Right cardiac atrium (tissue), 5 donors: ENCODE measurements around the gene PANK2. TPM values are rescaled to one million over a fixed set of nuclear protein-coding genes. Genes with fewer than 3 reads are reported as not detected.
"Not testable (repeated sequence)": the region's sequence is repeated elsewhere in the genome, so short reads cannot be mapped to it uniquely, and the experiment has no call there.

Source experiments
- ATAC-seq, 2 donors: fragments of 200-7000 bp; cut with Tn5 transposase; one replicate each; pipeline versions ENCODE4 v1.8.0 to v1.9.1; 2020; ENCODE audit warnings: moderate library complexity in 2 of 2, mild to moderate bottlenecking in 1 of 2
- DNase-seq, 3 donors: peaks; one replicate each; pipeline ENCODE4 v3.0.0-alpha.2; 2020
- H3K27ac ChIP-seq: one replicate; pipeline ENCODE4 v1.5.1; 2013; ENCODE audit warnings: mild to moderate bottlenecking, low read length, control low read depth, moderate library complexity
- H3K27me3 ChIP-seq: one replicate; pipeline ENCODE4 v1.6.1; 2013; ENCODE audit not compliant: control insufficient read depth, insufficient read depth
- H3K4me1 ChIP-seq: one replicate; pipeline ENCODE4 v1.6.1; 2013; ENCODE audit warnings: low read length; ENCODE audit not compliant: control insufficient read depth, insufficient read depth
- H3K4me3 ChIP-seq: one replicate; pipeline ENCODE4 v1.5.1; 2013; ENCODE audit warnings: low read length, control low read depth
- H3K9me3 ChIP-seq: one replicate; pipeline ENCODE4 v1.6.1; 2013; ENCODE audit warnings: low read length; ENCODE audit not compliant: control insufficient read depth
- WGBS: extraction: QIAGEN DNeasy Blood & Tissue Kit; methylation state at CpG from one replicate; pipeline ENCODE4 v1.1.7; 2013; 5-methylcytosine and 5-hydroxymethylcytosine counted together
- intact Hi-C, 4 donors: fragments of 100-400 bp; cut with DNase I; formaldehyde crosslinking; loops; one replicate each; pipeline versions ENCODE4 v1.11.0 to v1.14.0; 2022 to 2023
- polyA plus RNA-seq: library from polyadenylated mRNA; stranded (reverse); fragments of 200-250 nt; gene quantifications from one replicate; pipeline ENCODE4 v1.2.3, GENCODE V29; 2013
- total RNA-seq, 4 donors: library from RNA; stranded (reverse); fragmentation: NEBNext Ultra II Directional; extraction: Animal tissue kit (Norgen Biotek cat#: 25700); gene quantifications; one replicate each; pipeline ENCODE4 v1.2.1, GENCODE V29; 2021
- donor health status: healthy with polysubstance abuse.
- donor health status: DM: no; HTN: yes; CAD: no.
- donor health status: DM: no; HTN: no; CAD: no.
- donor health status: DM: no; HTN: yes; CAD: no; lungs with severe emphysema.
- donor health status: DM: yes; HTN: yes; CAD: no.

The PANK2 gene
- total and polyA plus RNA-seq, 5 donors, result 16.2 to 24.4 (median 23.1) TPM

DNA sequence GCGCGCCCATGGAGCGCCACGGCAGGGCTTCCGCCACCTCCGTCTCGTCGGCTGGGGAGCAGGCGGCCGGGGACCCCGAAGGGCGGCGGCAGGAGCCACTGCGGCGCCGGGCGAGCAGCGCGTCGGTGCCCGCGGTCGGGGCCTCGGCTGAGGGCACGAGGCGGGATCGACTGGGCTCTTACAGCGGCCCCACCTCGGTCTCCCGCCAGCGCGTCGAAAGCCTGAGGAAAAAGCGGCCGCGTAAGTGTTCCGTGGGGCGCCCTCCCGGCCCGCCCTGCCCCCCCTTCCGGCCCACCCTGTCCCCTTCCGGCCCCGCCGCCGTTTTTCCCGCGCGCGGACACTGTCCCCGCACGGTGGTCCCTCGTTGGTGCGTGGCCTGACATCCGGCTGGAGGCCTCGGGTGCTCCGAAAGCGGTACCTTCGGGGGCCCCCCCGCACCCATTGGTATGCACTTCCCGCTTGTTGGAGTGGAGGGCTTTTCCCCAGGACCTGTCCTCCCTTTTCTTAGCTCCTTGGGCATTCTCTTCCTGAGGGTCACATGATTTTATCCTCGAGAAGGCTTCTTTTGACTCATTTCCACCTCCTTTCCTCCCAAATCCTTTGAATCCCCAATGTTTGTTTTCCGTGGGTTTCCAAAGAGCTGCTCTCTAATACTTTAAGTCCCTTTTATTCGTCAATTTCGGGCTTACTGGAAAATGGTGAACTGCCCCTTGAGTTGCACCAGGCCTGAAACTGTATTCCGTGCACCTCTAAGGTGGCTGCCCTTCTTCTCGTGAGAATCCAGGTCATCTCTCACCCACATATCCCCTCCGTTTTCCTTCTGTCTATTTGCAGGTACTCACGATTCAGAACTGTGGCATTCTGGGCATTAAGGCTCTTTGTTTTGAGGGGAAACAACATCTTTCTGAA is 556 bp downstream of the PANK2 start:
- Histone ChIP-seq H3K4me3 (peak overlapping the region; percentile 75), H3K9me3 (no peaks in the 10 kb centered on the region), H3K27me3 (no peaks in the 10 kb centered on the region), H3K27ac (peak overlapping the region; percentile 90), H3K4me1 (peaks cover 2% of the 10 kb centered on the region)
- intact Hi-C loops, result loop anchor here in 3 of 4 donors (5.0 to 10.0 kb wide), 3 partner anchors 125 to 195 kb away; partner anchors contain the start of gene RNF24 (in 2 of the 3)
- peak; percentile 2 to 8 for ATAC-seq
- peak; percentile 47 to 79 (median 73) for DNase-seq
- WGBS, result under 1% methylated on average over 68 of the region's 68 CpGs

DNA sequence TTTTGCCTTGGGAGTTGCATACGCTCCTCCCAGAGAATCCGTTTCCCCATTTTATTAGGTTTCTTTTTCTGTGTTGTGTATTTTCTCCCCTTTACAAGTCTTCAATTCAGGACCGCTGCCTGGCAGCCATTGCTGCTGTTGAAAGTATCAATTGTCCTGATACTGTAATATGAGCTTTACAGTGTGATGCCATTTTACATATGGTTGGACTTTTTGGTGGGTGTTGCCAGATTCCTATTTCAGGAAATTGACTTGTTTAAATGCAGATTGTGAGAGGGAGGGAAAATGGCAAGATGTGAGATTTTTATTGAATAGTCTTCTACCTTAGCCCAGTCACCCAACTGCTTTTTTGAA is 1.2 kb downstream of the PANK2 start:
- WGBS, result 2% methylated on average over 3 of the region's 3 CpGs
- H3K27ac ChIP-seq, result peak overlapping the region; percentile 68
- peaks cover 4% of the 10 kb centered on the region for H3K4me1 ChIP-seq
- intact Hi-C loops, result loop anchor here in 1 of 4 donors (10.0 kb wide), 1 partner anchor 124 kb away; the partner anchor contains the start of gene RNF24
- no peak for ATAC-seq
- no peaks in the 10 kb centered on the region for H3K9me3 ChIP-seq
- DNase-seq, result no peak
- H3K4me3 ChIP-seq, result peak overlapping the region; percentile 75
- no peaks in the 10 kb centered on the region for H3K27me3 ChIP-seq

DNA sequence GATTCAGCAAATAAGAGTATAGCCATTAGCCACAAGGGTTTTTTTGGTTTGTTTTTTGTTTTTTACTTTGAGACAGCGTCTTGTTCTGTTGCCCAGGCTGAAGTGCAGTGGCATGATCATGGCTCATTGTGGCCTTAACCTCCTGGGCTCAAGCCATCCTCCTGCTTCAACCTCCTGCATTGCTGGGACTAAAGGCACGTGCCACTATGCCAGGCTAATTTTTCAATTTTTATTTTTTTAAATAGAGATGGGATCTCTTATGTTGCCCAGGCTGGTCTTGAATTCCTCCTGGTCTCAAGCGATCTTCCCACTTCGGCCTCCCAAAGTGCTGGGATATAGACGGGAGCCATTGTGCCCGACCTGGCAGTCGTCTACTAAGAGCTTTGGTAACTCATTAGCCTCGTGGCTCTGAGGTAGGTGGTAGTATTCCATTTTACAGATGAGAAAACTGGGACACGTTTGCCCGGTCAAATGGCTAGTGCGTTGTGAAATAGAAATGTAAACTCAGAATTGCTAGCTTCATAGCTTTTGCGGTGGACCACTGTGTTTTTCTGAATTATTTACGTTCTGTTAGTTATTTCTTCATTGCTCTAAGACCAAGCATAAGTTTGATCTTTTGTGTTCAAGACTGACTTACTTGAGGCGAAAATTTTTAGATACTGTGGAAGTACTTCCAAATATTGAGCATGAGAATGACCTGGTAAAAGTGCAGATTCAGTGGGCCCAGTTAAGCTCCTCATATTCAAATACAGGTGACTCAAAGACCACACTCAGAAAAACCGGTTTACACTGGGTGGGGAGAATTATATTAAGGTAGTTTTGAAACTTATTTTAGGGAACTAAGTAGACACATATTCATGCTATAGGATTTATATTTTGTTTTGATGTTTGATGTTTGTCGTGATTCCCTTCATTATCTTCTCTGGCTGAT is 2.1 kb downstream of the PANK2 start:
- Histone ChIP-seq H3K4me1 (peaks cover 5% of the 10 kb centered on the region), H3K27me3 (no peaks in the 10 kb centered on the region), H3K4me3 (peak overlapping the region; percentile 75), H3K27ac (no peak overlapping the region), H3K9me3 (no peaks in the 10 kb centered on the region)
- intact Hi-C loops, result loop anchor here in 1 of 4 donors (10.0 kb wide), 1 partner anchor 124 kb away; the partner anchor contains the start of gene RNF24
- no peak for ATAC-seq
- WGBS, result 39% methylated on average over 16 of the region's 16 CpGs
- no peak for DNase-seq

DNA sequence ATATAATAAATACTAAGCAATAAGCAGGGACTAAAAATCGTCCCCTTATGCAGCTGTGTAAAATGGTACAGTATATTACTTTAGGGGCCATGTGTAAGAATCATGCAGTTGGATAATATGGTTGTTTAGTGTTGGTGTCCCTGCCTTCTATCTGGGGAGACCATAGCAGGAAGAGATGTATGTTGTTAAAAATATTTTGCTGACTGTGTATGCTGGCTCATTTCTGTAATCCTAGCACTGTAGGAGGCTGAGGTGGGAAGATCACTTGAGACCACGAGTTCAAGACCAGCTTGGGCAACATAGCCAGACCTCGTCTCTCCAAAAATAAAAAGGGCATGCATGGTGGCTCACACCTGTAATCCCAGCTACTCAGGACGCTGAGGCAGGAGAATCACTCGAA is 5.6 kb downstream of the PANK2 start:
- intact Hi-C loops, result loop anchor here in 1 of 4 donors (10.0 kb wide), 1 partner anchor 120 kb away; the partner anchor contains the start of gene RNF24
- H3K27me3 ChIP-seq, result no peaks in the 10 kb centered on the region
- H3K4me3 ChIP-seq, result no peak overlapping the region
- WGBS, result 78% methylated on average over 5 of the region's 5 CpGs
- no peak for ATAC-seq
- no peaks in the 10 kb centered on the region for H3K9me3 ChIP-seq
- no peak for DNase-seq
- H3K27ac ChIP-seq, result no peak overlapping the region
- H3K4me1 ChIP-seq, result peaks cover 15% of the 10 kb centered on the region

- H3K27ac ChIP-seq, result no peak overlapping the region
- DNase-seq (no peak), ATAC-seq (peak in 1 of 2 donors; percentile 74)
- H3K4me1 ChIP-seq, result peaks cover 15% of the 10 kb centered on the region
- H3K4me3 ChIP-seq, result no peak overlapping the region
- intact Hi-C loops, result loop anchor here in 1 of 4 donors (10.0 kb wide), 1 partner anchor 118 kb away; the partner anchor contains the start of gene RNF24
- 65% methylated on average over 4 of the region's 4 CpGs for WGBS
- no peaks in the 10 kb centered on the region for H3K27me3 ChIP-seq
- H3K9me3 ChIP-seq, result no peaks in the 10 kb centered on the region
These were observed 7.1 kb downstream of the PANK2 start for GRCh38 chr20:3896302-3896701.

DNA sequence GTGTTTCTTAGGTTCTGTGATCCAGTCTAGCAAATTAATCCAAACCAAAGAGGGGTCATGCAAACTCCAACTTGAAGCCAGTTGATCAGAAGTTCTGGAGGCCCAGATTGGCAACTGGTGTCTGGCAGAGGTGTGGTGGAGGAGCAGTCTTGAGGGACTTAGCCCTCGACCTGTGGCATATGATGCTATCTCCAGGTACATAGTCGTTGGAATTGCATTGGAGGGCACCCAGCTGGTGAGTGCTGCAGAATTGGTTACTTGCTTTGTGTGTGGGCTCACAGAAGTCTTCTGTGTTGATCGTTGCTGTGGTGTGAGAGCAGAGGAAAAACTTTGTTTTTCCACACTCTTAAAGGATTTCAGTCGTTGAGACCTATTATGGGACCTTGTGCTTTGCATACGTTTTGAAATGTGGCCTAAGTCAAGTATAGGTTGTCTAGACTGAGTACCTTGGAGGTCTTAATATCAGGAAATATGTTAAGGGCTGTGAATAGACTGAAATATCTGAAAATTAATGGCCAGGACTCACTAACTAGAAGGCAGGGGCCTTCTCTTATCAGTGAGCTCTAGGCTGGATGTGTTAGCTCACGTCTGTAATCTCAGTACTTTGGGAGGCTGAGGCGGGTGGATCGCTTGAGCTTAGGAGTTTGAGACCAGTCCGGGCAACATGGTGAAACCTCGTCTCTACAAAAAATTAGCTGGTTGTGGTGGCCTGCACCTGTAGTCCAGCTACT is 7.8 kb downstream of the PANK2 start:
- no peak for ATAC-seq
- peaks cover 15% of the 10 kb centered on the region for H3K4me1 ChIP-seq
- intact Hi-C loops, result loop anchor here in 1 of 4 donors (10.0 kb wide), 1 partner anchor 118 kb away; the partner anchor contains the start of gene RNF24
- DNase-seq, result no peak
- no peak overlapping the region for H3K4me3 ChIP-seq
- H3K27ac ChIP-seq, result peak overlapping the region; percentile 8
- 48% methylated on average over 10 of the region's 10 CpGs for WGBS
- no peaks in the 10 kb centered on the region for H3K27me3 ChIP-seq
- no peaks in the 10 kb centered on the region for H3K9me3 ChIP-seq

GRCh38 chr20:3898181-3898580 is 9.0 kb downstream of the PANK2 start:
- ATAC-seq, H3K27me3 ChIP-seq, H3K9me3 ChIP-seq, H3K27ac ChIP-seq, H3K4me3 ChIP-seq, DNase-seq: not testable (repeated sequence)
- intact Hi-C loops, result loop anchor here in 1 of 4 donors (10.0 kb wide), 1 partner anchor 117 kb away; the partner anchor contains the start of gene RNF24
- peaks cover 15% of the 10 kb centered on the region for H3K4me1 ChIP-seq
- WGBS, result 81% methylated on average over 9 of the region's 9 CpGs

DNA sequence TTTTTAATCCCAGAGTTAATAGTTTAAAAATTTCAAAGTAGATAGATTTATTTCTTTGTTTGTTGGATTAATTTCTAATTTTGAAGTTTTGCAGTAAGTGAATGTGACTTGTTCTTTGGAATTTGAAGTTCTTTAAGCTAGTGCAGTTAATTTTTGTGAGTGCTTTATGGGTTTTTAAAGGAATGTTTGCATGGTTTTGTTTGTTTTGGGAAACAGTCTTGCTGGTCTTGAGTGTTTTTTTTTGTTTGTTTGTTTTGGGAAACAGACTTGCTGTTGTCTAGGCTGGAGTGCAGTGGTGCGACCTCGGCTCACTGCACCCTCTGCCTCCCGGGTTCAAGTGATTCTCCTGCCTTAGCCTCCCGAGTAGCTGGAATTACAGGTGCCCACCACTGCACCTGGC is 9.5 kb downstream of the PANK2 start:
- H3K9me3 ChIP-seq, result no peaks in the 10 kb centered on the region
- ATAC-seq (no peak), DNase-seq (no peak)
- no peak overlapping the region for H3K27ac ChIP-seq
- WGBS, result 63% methylated on average over 4 of the region's 4 CpGs
- H3K4me1 ChIP-seq, result peaks cover 15% of the 10 kb centered on the region
- H3K27me3 ChIP-seq, result no peaks in the 10 kb centered on the region
- intact Hi-C loops, result loop anchor here in 1 of 4 donors (10.0 kb wide), 1 partner anchor 116 kb away; the partner anchor contains the start of gene RNF24
- no peak overlapping the region for H3K4me3 ChIP-seq

GRCh38 chr20:3900187-3900604 is 11.0 kb downstream of the PANK2 start:
- no peaks in the 10 kb centered on the region for H3K9me3 ChIP-seq
- H3K27me3 ChIP-seq, result no peaks in the 10 kb centered on the region
- intact Hi-C loops, result no loop called here
- no peak overlapping the region for H3K27ac ChIP-seq
- H3K4me3 ChIP-seq, result no peak overlapping the region
- ATAC-seq (peak in 1 of 2 donors; percentile 16), DNase-seq (no peak)
- H3K4me1 ChIP-seq, result peaks cover 19% of the 10 kb centered on the region
- WGBS, result 62% methylated on average over 3 of the region's 3 CpGs
